HG03039 (cell line): Measurements from ENCODE around the gene VAMP5.
"Not testable (repeated sequence)": the region's sequence is repeated elsewhere in the genome, so short reads cannot be mapped to it uniquely, and the experiment has no call there.

ENCODE experiments used
- ATAC-seq: cut with Tn5 transposase; IDR thresholded peaks from one replicate; pipeline ENCODE4 v1.9.1; 2021; ENCODE audit warnings: mild to moderate bottlenecking, moderate library complexity; ENCODE audit not compliant: unreplicated experiment

Gene VAMP5

DNA sequence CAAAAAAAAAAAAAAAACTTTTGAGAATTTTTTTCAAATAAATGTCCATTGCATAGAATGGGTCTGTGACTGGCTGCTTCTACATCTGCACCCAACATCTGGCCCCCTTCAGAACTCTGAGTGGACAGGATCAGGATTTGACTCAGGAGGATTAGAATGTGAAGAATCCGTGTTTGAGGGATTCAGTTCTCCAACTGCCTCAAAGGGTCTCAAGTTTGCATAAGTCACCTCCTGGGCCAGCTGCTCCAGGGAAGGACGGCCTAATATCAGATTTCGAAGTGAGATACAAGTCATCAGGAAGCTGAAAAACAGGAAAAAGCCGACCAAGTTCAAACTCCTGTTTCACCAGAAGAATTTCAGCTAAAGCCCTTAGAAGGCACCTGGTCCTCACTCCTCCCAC, 34.4 kb upstream of the VAMP5 start:
- ATAC-seq, result no peak

DNA sequence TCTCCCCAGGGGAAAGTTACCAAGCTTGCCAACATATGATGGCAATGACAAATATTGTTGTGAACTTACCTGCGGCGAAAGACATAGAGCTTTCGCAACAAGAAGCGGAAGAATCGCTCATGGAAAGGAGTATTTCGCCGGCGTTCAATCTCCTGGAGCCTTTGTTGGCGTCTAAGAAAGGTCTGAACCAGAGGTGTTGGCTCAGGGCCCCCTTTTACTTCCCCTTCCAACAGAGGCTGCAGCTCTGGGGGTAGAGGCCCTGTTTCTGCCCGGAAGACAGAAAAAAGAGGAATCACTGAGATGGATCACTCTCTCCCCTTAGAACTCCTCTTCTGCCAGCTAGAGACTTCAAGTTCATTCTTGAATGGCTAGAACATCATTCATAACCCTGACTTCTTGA, 33.7 kb upstream of the VAMP5 start:
- ATAC-seq, result no peak

DNA sequence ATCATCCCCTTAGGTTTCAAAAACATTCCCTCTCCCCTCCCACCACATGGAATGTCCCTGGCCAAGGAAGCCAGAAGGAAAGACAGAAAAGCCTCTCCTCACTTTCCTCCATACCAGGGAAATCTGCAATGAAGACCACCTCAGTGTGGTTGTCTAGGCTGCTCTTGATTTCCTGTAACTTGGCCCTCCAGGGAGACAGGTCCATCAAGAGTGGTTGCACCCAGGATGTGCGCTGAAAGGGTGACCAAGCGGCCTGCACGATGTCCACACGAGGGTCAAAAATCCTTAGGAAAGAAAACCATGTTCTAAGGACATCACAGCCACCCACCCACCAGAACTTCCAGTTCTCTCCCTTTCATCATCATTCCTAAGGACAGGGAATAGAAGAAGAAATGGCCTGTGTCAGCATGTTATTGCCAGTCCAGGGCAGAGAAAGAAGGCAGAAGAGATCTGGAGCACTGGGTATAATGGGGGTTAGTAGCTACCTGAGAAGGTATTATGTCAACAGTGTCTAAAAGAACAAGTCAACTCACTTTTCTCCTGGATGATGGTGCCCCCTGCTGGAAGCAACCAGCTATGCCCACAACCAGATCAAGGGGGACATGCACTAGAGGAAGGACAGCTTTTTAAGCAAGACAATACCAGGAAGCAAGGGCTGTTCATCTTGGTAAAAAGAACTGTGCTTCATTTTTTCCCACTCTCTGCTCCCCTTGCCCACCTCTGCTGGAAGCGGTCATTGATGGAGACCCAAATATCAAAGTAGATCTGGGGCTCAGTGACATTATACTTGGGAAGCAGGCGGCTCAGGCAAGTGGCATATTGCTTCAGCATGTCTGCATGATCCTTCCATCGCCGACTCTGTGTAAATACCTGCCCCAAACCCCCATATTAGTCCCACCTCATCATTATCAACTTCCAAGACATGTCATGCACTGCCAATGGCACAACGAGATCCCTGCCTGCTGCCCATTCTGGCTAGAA, 32.2 kb upstream of the VAMP5 start:
- no peak for ATAC-seq

DNA sequence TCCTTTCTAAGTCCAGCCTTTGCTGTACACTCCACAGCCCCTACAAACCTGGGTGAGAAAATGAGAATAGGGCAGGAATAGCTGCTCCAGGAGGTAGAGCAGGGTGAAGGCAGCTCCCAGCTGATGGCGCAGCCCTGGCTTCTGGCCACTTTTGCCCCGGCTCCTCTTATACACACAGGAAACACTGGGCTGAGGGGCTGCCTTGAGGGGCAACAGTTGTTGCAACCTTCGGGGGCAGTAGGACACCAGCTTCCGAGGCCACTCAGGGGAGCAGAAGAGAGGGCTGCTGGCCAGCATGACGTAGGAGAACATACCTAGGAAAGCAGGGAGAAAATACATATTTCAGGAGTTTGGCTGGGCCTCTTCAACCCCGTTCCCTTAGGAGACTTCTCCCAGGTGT, 31.0 kb upstream of the VAMP5 start:
- no peak for ATAC-seq

DNA sequence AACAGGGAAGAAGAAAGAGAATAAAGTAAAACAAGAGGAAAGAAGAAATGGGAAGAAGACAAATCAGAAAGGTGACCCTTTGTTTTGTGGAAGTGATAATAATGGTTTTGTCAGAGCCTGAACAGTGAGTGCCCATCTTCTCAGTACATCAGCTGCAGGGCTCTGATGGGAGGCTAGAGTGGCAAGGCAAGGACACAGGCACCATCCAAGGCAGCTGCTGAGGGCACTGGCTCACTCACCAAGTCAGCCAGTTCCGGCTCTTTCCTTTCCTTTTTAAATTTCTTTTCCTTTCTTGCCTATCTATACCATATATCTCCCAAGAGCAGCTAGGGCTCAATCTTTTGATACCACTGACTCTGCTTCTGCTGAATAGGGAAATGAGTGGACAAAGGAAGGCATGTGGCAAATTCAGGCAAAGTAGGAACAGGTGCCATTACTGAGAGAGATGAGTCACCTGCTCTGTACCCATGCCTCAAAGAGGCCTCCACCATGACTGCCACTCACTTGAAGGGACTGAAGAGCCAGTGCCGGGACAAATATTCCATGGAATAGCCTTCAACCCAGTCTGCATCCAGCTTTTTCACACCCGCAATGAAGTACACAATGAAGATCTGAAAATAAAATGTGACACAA, 29.1 kb upstream of the VAMP5 start:
- ATAC-seq, result no peak

DNA sequence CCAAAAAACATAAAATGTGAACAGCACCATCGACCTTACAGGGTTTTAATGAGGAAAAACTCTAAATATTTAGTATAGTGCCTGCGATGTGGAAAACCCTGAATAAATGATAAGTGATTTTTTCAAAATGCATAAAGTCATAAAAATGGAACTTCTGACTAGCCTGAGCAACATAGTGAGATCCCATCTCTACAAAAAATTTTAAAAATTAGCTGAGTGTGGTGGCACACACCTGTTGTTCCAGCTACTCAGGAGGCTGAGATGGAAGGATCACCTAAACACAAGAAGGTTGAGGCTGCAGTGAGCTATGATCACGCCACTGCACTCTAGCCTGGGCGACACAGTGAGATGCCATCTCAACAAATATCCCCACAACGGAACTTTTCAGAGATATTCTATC, 27.1 kb upstream of the VAMP5 start:
- no peak for ATAC-seq

DNA sequence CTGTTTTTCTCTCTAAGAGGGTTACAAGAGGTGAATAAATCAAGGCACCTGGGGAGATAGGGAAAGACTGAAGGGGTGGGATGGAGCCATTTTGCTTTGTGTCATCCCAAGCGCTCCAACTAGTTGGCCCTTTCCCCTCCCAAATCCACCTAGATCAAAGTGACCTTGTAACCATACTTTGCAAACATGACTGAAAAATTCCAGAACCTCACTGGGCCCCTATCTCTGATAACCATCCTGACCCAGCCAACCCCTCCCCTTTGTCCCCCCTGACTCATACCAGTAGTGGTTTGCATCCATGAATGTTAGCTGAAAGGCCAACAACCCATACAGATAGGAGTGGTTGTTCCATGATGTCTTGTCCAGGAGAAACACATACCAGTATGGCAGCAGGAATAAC, 26.1 kb upstream of the VAMP5 start:
- ATAC-seq, result no peak

DNA sequence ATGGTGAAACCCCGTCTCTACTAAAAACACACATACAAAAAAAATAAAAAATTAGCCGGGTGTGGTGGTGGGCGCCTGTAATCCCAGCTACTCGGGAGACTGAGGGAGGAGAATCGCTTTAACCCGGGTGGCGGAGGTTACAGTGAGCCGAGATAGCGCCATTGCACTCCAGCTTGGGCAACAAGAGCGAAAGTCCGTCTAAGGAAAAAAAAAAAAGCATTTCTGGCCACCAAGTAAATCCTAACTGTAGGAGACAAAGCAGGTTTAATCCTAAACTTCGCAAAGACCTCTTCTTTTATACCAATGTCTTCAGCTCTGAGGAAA, 23.9 kb upstream of the VAMP5 start:
- not testable (repeated sequence) for ATAC-seq

DNA sequence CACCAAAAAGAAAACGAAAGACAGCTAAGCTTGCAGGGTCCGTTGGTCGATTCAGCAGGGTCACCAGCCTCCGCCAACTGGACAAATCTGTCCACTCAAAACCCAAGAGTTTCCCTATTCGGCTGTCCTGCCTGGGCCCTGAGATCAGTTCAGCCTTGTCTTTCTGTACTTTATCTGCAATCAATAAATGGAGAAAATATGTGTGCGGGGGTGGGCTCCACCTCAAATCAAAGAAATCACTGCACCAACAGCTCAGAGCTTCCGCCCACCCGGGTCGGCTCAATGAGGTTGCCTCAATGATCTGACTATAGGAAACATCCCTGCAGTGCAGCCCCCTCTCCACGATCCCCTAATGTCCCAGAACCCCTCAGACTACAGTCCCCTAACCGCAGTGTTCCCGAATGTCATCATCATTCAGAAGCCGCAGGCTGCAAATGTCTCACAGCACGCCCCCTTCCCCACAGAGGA, 23.4 kb upstream of the VAMP5 start:
- ATAC-seq, result no peak

DNA sequence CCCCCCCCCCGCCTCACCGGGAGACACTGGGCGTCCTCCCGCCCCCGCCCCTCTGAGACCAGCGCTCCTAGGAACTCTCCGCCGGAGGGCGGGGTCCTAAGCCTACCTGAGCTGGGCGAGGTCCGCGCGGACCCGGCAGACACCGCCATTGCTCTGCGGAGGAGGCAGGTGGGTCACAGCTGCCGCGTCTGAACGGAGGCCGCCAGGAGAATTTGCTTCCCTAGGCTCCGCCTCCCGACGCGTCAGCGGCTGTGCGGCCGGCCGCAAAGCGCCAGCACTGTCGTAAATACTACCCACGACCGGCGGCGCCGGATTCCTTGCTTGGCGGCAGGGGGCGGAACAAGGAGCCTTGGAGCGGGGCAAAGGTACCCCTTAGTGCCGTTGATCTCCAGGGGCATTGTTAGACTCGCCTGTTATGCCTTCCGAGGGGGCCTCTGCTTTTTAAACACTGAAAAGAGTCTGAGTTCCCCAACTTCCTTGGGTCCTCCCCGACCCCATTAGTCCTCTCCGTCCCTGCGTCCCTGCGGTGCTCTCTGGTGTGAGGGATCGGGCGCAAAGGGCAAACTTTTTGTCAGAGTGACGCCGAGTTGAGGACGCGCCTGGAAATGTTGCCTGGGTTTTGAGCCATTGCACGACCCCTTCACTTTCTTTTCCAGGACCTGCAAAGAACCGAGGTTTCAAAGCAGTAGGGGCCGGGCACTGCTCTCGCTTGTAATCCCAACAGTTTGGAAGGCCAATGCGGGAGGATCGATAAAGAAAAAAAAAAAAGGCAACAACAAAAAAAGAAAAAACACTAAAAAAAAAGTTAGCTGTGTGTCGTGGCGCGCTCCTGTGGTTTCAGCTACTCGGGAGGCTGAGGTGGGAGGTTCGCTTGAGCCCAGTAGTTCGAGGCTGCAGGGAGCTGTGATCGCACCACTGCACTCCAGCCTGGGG, 22.7 kb upstream of the VAMP5 start, which contains the start of gene GGCX:
Gene GGCX (minus strand): TSS at position 214 of the 933 bp plus-strand sequence. CDS start 65 bp downstream, at position 149.
- ATAC-seq, result peak; percentile 88

DNA sequence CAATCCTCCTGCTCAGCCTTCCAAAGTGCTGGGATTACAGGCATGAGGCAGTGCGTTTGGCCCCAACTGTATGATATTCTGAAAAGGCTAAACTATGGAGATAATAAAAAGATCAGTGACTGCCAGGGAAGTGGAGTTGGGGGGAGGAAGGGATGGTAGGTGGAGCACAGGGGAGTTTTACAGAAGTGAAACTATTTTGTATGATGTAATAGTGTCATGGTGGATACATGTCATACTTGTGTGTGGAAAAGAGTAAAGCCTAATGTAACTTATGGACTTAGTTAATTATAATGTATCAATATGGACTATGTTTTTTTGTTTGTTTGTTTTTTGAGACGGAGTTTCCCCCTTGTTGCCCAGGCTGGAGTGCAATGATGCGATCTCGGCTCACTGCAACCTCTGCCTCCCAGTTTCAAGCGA, 20.1 kb upstream of the VAMP5 start:
- ATAC-seq, result no peak

DNA sequence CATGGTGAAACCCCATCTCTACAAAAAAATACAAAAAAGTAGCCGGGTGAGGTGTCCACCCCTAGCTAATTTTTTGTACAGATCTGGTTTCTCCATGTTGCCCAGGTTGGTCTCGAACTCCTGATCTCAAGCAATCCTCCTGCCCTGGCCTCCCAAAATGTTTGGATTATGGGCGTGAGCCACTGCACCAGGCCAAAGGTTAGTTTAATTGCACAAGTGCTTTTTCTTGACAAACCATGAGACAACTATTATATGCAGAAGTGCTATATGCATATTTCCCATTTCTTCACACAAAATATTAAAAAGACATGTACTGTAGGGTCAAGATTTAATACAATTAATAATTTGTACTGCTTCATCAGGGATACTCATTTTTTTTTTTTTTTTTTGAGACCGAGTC, 18.0 kb upstream of the VAMP5 start:
- ATAC-seq, result no peak

DNA sequence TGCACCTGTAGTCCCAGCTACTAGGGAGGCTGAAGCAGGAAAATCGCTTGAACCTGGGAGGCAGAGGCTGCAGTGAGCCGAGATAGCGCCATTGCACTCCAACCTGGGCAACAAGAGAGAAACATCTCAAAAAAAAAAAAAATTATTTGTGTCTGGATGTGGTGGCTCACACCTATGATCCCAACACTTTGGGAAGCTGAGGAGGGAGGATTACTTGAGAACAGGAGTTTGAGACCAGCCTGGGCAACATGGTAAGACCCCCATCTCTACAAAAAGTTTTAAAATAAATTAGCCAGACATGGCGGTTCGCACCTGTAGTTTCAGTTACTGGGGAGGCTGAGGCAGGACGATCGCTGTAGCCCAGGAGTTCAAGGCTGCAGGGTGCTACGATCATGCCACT, 8.5 kb upstream of the VAMP5 start:
- no peak for ATAC-seq

DNA sequence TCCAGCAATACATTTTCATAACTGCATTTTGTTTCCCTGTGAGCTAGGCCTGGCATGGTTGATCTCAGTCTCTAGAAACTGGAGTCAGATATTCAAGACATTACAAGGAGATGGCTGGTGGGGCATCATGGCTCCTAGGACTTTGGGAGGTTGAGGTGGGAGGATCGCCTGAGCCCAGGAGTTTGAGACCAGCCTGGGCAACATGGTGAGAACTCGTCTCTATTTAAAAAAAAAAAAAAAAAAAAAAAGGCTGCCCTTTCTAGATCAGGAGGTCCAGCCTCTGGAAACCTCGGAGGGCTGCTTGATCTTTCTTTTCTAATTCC, 7.2 kb upstream of the VAMP5 start:
- ATAC-seq, result no peak

DNA sequence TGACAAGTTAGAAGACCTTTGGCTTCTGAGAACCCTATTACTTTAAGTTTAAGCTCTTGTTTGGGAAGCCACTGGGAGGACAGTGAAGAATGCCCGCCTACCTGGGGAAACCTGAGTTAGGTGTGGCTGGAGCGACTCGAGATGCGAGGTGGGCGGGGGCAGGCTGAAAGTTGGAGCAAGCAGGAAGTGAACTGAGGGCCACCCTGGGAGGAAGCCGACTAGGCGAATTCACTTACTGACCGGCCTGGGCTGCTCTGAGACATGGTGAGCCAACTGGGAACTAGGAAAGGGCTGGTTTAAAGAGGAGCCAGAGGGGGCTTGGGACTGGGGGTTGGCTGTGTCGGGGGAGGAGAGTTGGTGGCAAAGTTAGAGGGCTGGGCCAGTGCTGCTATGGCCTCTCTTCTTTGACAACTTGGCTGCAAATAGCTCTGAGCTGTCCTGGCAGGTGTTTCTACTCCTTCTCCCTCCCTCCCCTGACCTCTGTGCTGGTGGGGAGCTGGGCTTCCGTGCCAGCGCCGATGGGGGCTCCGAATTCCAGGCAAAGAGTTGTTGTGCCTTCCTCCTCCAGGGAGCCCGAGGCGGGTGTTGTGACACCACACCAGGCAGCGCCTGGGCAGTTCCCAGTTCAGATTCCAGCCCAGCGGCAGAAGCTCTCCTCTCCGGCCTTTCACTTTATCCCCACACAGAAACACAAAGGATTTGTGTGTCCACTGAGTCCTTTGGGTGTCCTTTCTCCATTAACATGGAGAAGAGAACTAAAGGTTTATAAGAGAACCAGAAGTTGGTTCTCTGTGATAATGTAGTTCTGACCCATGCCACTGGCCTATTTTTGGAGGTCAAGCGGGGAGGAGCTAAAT, 6.6 kb upstream of the VAMP5 start, which contains the start of gene VAMP8:
Gene VAMP8 (plus strand): TSS at position 201 of the 857 bp plus-strand sequence. CDS start 61 bp downstream, at position 262.
- ATAC-seq, result peak; percentile 72

DNA sequence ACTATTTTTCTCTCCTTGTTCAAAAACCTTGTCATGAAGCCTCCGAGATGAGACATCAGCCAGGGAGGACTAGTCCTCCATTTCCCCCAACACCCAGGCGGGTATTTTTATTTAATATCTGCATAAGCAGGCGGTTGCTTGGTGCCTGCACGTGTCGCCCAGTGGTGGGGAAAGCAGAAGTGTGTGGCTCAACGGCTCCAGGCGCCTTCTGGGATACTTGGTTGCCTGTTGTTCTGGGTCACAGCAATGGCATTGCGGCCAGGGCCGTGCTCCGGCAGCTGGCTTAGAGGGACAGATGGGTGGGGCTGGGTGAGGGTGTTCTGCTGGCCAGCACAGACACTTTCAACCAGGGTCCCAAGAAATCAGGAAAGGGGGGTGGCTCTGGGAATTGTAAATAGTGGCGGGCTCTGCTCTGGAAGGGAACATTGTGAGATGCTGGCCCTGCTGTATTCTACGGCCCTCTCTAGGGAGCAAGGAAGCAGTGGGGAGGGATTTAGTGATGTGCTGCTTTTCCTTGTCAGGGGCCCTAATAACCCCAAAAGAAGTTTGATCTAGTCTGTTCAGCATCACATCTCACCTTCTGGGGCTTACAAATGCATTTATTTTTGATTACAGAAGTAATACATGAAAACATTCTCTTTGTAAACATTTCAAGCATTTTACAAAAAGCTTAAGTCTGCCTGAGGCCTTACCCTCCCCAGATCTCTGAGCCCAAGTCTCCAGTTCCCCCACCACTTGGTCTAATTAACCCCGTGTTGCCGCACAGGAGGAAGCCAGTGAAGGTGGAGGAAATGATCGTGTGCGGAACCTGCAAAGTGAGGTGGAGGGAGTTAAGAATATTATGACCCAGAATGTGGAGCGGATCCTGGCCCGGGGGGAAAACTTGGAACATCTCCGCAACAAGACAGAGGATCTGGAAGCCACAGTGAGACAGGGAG, 5.7 kb upstream of the VAMP5 start:
- ATAC-seq, result no peak

DNA sequence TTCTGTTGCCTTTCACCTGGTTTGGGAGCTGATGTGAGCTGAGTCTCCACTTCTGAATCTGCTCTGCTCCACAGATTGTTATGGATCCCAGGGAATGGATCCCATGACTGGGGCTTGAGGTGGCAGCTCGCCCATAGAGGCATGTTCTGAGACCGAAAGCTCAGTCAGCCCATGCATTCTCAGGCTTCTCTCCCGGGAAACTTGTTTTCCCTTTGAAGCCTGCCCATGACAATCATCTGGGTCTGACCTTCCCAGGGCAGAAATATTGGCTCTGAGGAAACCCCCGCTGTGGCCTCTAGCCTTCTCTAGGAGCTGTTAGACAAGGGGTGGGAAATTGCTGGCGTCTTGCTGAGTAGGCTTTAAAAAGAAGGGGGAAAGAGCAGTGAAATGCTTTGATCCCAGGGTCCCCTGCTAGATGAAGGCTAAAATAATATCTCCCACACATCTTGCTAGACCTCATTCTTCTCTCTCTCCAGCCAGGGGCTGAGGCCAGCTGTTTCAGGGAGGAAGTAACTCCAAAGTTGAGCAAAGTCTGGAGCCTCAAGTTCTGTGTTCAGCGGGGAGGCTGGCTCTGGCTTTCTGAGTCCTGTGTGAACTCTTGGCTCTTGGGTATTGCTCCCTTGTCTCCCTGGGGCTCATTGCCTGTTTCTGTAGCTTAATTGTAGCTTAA, 4.8 kb upstream of the VAMP5 start:
- no peak for ATAC-seq

DNA sequence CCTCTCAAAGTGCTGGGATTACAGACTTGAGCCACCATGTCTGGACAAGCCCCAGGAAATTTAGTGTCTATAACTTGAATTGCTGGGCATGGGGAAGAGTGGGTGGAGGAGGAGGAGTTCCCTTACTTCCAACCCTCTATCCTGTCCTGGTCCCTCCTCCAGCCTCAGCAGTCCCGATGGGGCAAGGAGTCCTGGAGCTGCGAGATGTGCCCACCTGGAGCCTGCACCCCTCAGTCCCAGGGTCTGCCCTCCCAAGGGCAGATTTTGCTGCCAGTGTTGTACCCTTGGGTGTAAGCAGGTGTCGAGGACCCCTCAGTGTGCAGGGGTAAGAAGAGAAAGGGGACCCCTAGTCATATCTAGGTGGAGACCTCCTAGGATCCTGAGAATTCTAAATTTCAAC, 4.0 kb upstream of the VAMP5 start:
- ATAC-seq, result no peak

DNA sequence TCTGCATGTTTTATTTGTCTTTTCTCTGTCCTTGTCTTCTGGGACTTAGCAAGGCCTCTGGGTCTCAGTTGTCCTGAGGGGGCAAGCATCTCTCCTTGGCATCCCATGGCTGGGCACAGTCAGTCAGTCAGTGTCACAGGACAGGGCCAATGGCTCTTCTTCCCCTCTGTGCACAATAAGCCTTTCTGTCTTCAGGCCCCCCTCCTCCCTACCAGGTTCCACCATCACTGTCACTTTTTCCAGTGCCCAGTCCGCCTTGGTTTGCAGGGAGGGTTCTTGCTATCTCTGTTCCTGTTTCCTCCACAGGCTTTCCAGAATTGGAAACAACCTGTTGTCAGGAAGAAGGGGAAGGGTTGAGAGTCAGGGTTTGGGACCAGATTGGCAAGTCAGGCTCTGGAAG, 1.7 kb upstream of the VAMP5 start:
- no peak for ATAC-seq
